GM19324 (cell line): Measurements from ENCODE around the gene GALK2.

Experiments
- ATAC-seq: cut with Tn5 transposase; IDR thresholded peaks from one replicate; pipeline ENCODE4 v1.9.1; 2021; ENCODE audit warnings: mild to moderate bottlenecking, moderate library complexity; ENCODE audit not compliant: unreplicated experiment, low FRiP score

The GALK2 gene

DNA sequence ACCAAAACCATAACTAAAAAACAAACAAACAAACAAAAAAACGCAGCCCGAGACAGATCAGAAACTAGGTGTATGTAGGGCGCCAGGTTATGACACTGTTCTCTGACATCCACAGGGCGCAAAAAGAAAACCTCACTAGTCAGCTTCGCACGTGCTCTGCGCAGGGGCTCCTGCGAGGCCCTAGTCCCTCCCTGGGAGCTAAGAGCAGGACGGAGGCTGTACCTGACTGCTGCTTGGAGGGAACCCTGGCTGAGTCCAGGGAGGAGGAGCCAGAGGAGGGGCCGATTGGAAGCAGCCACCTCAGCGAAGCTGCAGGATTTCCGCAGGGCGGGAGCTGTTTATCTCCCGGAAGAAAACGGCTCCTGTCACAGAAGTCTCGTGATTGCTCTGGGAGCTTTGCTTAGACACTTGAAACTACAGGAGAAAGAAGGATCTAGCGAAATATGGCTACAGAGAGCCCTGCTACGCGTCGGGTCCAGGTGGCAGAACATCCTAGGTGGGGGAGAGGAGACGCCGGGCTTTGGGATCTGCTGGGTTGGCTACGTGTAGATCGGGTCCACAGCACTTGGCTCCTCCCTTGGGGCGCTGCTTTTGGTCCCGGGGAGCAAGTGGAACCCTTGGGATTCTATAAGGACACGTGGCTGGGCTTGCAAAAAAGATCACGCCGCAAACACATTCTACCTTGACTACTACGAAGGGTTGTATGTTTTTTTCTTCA lies at the start of gene GALK2:
GALK2 (plus strand) TSS at position 368 of the 718 bp plus-strand sequence; CDS start at position 444, 76 bp downstream.
- peak; percentile 97 for ATAC-seq

DNA sequence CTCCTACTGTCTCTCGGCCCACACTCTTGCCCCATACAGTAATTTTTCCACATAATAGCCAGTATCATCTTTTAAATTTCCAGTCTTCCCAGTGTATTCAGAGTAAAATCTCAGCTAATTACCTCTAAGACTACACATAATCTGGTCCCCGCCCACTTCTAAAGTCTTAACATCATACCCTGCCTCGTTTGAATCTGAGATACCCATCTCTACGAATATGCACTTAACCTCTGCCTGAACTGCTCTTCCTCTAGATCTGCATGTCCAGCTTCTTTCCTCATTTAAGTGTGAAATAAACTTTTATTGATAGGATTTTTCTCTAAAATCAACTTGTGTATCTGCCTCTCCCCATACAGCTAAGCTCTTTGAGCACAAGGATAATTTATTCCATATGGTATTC lies 49.2 kb upstream of the GALK2 start:
- ATAC-seq = no peak

DNA sequence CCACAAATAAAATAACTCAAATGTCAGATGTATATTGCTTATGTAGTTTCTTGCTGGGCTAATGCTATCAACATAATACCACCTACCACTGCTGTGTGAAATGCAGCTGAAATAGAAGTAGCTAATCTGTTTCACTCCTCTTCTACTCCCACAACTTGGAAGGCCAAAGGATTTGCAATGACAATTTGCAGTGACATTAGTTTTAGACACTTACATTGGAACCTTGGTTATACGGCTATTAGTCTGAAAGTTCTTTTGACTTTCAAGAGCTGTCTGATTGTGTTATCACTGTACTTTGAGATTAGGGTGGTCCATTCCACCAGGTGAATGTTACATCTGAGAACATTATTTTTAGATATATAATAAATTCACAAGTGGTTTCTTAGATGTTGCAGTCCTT lies 48.1 kb upstream of the GALK2 start:
- no peak for ATAC-seq

DNA sequence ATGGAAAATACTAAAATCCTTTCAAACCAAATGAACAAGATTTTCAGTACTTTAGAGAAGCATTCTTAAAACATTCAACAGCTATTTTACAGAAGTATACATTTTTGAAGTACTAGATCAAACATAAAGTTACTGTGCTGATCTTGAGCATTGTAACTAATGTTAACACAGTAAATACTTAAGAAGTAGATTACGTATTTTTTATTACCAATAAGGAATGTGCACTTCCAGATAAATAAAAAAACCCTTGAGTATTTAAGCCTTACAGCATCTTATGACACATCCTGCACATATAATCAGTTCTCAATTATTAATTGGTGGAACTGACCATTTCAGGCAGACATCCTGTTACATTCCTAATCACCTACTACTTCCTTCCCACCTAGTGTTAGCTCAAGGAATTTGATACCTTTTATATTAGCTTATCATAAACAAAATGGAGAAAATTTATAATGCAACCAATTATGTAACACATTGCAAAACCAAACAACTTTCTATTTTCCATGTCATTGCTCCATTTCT lies 47.4 kb upstream of the GALK2 start:
- ATAC-seq = no peak

DNA sequence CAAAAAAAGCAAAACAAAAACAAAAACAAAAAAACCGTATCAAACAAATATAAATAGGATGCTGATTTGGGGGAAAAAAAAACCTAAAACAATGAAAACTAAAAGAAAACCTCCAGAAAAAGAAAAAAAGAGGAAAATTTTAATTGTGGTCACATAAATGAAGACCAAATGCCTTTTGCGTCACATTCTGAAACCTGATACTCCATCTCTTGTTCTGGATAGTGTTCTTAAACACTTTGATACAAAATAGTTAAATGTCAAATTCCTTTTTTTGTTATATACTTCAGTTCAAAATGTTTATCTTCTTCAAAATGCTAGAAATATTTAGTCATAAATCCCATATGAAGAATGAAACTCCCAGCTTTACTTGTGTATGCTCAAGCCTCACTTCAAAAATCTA lies 45.7 kb upstream of the GALK2 start:
- no peak for ATAC-seq

DNA sequence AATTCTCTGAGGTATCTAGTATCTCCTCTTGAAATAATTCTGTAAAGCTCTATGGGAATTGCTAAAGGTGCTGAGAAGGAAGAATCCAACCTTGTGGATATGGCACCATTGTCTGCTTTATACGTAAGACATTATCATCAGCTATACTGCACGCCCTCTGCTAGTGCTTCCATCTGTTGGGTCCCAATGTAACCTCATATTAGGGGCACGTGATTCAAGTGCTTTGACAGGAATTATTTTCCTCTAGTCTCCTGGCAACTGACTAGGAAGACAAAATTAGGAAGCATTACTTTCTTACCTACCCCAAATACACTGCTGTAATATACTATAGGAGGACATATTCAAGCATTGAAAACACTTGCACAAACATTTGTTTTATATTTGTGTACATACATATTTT lies 38.6 kb upstream of the GALK2 start:
- no peak for ATAC-seq

DNA sequence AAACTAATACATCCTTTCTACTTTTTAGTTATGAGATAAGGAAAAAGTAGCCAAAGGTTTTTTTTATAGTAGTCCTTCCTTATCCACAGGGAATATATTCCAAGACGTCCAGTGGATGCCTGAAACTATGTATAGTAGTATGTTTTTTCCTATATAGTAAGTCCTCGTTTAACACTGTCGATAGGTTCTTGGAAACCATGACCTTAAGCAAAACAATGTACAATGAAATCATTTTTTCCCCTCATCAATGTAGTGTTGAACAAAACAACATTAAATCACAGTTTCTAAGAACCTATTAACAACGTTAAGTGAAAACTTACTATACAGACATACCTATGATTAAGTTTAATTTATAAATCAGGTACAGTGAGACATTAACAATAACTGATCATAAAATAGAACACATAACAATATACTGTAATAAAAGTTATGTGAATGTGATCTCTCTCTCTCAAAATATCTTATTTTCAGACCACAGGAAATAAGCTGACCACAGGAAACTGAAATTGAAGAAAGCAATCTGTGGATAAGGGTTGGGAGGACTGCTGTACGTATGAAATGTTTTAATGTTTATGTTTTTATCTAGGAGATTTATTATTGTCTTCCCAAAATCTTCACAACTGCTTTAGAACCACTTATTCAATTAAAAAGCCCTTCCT lies 35.2 kb upstream of the GALK2 start:
- ATAC-seq = no peak

DNA sequence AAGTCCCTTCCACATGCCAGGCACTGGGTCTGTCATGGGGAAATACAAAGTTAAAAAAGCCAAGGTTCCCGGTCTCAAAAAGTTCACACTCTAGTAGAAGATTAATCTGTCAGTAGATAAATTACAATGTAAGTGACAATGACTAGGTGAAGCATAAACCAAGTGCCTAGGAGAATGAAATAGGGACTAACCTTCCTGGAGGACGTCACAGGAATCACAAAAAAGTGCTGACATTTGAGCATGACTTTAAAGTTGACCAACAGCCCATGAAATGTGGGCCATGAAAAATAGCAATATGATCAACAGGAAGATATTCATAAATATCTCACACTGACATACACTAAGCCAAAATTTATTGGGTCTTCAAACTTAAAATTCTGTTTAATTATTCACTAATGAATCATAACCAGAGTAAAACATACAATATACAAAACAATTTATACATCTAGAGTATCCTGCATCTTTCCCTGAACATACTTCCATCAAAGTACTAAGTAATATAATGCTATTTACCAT lies 34.6 kb upstream of the GALK2 start:
- ATAC-seq = no peak

DNA sequence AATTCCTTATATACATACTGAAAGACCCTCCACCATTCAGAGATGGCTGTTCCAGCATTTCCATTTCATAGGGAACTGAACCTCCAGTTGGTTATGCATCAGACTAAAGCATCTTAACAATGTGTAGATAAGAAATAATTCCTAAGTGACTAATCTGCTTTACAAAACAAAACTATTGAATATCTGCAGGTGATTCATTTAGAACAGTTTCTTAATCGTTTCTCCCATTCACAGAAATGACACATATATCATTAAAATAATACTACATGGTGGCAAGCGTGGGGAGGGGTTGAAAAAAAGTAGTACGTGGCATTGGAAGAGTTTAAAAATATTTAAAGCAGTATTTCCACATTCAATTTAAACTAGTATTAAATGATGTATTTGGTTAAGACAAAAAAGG lies 34.1 kb upstream of the GALK2 start:
- no peak for ATAC-seq

DNA sequence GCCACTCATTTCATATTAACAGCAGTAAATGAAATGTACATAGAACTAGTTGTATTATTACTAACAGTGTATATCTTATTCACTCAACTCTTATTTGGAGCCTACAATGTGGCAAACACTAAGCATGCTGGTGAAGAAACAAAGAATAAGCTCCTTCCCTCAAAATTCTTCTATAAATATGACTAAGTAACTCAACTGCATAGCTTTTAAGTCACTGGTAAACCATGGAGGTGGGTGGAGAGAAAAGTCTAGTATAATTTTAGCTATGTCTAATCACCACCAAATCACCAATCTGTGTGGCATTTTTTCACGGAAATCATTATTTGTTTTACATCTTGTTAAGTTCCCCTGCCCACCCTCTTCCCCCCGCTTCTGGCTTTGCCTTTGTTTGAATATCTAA lies 32.2 kb upstream of the GALK2 start:
- no peak for ATAC-seq

DNA sequence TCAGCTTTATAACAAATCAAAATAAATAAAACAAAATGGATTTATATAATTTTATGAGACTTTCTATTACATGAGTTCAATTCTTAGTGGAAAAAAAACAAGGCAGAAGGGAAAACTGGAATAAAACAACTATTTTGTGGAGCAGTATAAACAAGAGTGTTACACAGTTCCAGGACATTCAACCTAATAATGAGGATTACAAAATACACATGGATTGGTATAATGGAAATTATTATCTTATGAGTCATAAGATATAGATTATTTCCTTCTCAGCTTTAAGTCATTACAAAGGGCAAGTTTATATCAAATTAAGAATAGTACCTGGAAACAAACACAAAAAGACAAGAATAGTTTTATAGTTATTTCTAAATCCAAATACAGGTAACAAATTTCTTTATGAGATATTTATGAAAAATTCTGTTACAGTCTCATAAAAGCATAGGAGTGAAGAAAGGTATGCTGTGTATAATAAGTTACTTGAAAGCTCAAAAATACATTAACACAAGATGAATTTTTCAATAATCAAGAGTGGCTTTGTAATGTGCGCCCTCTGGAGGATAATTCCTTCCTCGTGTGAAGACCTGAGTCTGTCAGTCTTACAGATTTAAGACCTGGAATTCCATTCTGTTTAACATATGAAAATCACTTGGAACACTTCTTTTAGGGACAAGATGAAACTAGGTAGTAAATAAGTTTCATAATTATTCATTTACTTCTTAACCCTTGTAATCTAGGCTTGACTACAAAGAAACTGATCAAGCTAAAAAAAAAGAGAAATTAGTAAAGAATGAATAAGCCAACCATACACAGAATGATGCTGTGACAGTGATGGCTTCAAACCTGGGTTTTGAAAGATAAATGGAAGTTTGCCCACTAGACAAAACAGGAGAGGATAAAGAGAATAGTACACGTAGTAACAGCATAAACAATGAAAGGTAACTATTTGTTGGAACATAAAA lies 24.1 kb upstream of the GALK2 start:
- no peak for ATAC-seq

DNA sequence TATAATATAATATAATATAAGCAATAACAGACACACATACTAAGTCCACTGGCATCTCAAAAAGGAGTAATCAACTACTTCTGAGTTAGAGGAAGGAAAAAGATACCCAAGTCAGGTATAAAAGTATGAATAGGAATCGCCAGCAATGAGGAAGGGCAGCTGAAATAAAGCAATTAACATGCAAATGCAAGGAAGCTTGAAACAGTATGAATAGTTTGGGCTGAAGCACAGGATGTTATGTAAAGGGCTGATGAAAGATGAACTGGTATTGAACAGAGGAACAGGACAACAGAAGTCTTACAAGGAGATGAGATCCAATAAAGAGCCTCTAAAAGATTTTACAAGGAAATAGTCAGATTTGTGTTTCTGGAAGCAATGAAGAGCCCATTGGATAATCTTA lies 21.7 kb upstream of the GALK2 start:
- ATAC-seq = no peak

DNA sequence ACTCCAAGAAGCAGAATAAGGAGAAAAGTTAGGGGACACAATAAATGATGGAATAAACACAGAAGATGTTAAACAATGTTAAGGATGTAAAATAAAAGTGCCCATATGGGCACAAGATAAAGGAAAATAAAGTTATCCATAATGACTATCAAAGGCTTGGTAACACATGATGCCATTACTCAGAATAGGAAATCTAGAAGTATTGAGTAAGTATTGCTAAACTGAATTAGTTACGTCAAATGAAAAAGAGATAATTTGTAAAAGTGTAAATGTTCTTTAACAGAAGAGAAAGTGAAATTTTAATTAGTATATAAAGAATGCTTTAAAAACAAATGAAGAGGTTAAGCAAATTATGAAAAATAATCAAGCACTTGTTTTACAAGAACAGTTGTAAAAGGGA lies 21.3 kb upstream of the GALK2 start:
- no peak for ATAC-seq

DNA sequence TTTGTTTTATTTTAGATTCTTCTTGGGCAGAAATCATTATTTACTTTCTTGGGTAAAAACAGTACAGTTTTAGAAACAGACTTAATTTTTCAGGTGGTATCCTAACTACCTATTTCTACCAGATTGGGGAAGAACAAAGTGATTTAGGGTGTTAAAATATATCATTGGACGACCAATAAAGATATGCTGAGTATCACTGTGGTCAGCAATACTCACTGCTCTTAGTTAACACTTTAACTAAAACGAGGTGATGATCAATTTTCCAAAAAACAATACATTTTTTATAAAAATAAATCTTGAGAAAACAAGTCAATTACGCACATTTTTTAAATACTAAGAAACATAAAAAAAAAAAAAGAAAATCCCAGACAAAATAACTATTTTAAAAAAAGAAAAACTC lies 18.2 kb upstream of the GALK2 start:
- no peak for ATAC-seq

DNA sequence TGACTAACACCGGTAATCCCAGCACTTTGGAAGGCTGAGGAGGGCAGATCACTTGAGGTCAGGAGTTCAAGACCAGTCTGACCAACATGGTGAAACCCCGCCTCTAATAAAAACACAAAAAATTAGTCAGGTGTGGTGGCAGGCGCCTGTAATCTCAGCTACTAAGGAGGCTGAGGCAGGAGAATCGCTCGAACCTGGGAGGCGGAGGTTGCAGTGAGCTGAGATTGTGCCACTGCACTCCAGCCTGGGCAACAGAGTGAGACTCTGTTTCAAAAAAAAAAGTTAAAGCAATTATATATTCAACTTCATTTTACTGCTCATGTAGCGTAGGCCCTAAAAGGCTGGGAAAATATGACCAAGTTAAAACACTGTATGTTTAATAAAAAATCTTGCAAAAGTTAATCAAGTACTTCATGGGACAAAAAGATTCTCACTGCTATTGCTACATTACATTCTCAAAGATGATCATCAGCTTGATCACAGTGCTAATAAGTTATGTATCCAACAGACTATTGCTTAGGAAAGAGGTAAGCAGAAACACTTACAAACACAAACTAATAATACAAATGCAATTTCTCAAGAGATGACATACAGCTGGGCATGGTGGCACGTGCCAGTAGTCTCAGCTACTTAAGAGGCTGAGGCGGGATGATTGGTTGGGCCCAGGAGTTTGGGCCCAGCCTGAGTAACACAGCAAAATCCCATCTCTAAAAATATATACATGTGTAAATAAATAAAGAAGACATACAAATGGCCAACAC lies 17.3 kb upstream of the GALK2 start:
- no peak for ATAC-seq

DNA sequence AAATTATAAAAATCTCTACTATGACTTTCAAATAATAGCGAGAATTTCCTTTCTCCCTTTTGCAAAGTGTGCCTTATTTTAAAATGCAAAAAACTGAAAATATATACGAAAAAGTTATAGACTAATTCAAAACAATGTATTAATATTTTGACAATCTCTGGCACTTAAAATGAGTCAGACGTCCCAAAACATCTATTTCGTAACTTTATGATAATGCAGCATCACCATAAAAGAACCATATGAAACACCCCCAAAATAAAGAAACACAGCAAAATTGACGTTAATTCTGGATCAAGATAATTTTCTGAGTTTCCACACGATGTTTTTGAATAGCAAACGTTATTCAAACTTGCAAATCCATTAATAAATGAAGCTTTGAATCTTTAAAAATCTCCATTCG lies 15.7 kb upstream of the GALK2 start:
- ATAC-seq = no peak

DNA sequence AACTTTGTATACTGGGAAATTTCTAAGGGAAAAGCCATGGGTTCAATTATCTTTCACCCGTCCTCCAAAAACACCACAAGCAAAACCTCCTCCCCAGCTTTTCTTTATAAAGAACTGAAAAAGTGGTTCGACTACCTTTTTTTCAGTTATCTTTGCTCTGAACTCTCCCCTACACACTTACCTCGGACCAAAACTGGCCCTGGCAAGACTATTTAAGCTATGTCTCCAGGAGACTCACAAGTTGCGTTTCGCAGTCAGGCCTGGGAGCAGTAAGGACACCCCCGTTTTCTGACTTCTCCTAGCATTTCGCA lies 15.3 kb upstream of the GALK2 start:
- peak; percentile 12 for ATAC-seq

DNA sequence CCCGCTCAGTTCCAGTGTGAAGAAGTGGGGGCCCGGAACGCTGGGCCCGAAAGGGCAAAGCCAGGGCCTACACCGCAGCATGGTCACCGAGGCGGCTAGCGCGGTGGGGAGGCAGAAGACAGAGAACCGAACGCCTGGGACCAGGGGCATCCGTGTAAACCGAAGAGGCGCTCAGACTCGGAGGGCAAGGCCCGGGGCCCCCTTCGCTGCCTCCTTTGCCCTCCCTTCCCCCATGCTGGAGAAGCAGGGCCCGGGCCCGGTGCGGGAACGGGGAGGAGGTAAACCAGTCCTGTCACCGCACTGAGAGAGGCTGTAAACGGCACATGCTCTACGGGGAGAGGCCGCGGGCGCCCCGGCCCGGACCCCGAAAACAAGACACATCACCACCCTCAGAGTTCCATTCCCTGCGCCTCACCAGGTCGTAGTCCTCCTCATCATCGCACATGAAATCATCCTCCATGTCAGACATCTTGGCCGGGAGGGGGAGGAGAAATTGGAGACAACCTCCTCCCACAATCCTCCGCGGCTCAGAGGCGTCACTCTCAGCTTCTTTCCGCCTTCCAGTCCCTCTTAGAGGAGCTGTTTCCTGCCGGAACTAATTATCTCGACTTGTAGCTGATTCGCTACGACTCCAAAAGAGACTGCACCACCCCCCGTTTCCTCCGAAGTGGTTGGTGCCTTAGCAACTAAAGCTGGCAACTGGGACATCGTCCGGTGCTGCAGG lies 14.8 kb upstream of the GALK2 start, which contains the start of gene COPS2:
COPS2 (minus strand) TSS at position 490 of the 724 bp plus-strand sequence; CDS start at position 469, 21 bp downstream.
- ATAC-seq = peak; percentile 93

DNA sequence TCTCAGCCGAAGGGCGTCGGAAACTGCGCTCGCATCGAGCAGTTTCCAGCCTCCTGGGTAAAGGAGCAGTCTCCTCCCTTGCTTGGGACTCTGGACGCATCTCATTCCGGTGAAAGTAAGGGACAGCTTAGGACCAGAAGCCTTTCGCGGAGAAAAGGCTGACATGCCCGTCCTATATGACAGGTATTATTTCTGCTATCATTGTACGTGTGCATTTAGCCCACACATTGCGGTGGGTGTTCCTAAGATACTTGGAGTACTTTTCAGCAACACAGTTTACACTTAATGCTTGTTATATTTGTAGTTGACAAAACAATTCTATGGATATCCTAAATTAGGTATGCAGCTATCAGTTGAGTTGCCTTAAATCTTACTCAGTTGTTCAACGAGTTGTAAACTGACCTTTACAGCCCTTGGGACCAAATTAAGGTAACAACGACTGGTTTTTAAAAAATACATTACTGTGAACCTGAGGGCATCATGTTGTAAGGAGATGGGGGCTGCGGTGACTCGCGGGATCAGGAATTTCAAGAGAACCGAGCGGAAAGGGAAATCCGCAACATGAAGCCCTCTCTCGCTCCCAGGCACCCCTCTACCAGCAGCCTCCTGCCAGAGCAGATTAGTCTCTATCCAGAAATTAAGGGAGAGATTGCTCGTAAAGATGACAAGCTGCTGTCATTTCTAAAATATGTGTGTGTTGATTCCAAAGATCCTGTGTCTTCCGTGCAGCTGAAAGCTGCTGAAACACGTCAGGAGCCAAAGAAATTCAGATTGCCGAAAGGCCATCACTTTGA lies 14.0 kb upstream of the GALK2 start:
- no peak for ATAC-seq
